ENCODE results near the gene SPIRE2.

DNA sequence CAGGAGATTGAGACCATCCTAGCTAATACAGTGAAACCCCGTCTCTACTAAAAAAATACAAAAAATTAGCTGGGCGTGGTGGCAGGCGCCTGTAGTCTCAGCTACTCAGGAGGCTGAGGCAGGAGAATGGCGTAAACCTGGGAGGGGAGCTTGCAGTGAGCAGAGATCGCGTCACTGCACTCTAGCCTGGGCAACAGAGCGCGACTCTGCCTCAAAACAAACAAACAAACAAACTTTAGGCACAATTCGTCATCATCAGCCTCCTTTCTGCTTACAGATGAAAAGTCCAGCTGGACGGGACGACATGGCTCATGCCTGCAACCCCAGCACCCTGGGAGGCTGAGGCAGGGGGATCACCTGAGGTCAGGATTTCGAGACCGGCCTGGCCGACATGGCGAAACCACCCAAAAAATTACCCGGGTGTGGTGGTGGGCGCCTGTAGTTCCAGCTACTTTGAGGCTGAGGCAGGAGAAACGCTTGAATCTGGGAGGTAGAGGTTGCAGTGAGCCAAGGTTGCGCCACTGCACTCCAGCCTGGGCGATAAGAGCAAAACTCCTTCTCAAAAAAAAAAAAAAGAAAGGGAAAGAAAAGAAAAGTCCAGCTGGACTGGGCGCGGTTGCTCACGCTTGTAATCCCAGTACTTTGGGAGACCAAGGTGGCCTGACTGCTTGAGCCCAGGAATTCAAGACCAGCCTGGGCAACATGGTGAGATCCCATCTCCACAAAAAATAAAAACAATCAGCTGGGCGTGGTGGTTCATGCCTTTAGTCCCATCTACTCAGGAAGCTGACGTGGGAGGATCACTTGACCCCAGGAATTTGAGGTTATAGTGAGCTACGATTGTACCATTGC is 1.5 kb upstream of the SPIRE2 start:
- TF ChIP-seq POLR2A (IDR thresholded peaks at IDR 0.05) (no peak), EP300 (IDR thresholded peaks at IDR 0.05) (no peak)
- TF ChIP-seq, protein P1, sequence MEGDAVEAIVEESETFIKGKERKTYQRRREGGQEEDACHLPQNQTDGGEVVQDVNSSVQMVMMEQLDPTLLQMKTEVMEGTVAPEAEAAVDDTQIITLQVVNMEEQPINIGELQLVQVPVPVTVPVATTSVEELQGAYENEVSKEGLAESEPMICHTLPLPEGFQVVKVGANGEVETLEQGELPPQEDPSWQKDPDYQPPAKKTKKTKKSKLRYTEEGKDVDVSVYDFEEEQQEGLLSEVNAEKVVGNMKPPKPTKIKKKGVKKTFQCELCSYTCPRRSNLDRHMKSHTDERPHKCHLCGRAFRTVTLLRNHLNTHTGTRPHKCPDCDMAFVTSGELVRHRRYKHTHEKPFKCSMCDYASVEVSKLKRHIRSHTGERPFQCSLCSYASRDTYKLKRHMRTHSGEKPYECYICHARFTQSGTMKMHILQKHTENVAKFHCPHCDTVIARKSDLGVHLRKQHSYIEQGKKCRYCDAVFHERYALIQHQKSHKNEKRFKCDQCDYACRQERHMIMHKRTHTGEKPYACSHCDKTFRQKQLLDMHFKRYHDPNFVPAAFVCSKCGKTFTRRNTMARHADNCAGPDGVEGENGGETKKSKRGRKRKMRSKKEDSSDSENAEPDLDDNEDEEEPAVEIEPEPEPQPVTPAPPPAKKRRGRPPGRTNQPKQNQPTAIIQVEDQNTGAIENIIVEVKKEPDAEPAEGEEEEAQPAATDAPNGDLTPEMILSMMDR (IDR thresholded peaks at IDR 0.05): no peak

Measured in gastroesophageal sphincter (tissue), 3 donors.